Measurements from ENCODE around the gene KATNAL1. TPM values are rescaled to one million over a fixed set of nuclear protein-coding genes. Genes with fewer than 3 reads are reported as not detected.

The KATNAL1 gene
- total and polyA plus RNA-seq, 4 donors, result 6.3 to 43.8 (median 22.0) TPM

DNA sequence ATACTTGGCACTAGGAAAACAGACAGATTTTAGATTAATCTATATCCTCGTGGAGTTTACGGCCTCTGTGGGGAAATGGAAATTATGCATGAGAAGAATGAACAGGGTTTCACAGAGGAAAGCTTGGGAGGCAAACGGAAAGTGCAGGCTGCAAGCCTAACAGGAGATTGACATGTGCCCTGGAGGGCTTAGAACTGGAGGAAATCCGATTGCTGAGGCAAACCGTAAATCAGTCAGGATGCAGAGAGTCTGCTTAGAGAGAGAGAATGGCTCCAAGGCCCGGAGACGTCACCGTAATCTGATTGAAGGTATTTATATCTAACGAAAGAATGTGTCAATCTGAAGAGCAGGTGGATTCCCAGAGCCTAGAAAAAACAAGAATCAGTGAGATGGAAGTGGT, 143.2 kb downstream of the KATNAL1 start:
- Histone ChIP-seq H3K36me3 (ENCODE audit: control insufficient read depth in 1 of 2, insufficient read depth in 2 of 2, low read length in 1 of 2) (no peaks in the 10 kb centered on the region), H3K27ac (ENCODE audit: low read depth in 1 of 2, low read length in 2 of 2) (no peak overlapping the region), H3K4me1 (ENCODE audit: control insufficient read depth in 1 of 2, insufficient read depth in 2 of 2, low read length in 2 of 2) (no peaks in the 10 kb centered on the region), H3K27me3 (ENCODE audit: control insufficient read depth in 1 of 2, insufficient read depth in 2 of 2, low read length in 1 of 2) (no peaks in the 10 kb centered on the region), H3K4me3 (ENCODE audit: low read length in 2 of 2) (no peak overlapping the region), H3K9me3 (ENCODE audit: control insufficient read depth, low read length) (no peaks in the 10 kb centered on the region)
- DNase-seq, result no peak
- intact Hi-C loops (cut with DNase I), result no loop called here
- ATAC-seq (ENCODE audit: low FRiP score), result no peak
- WGBS, 2 donors, result 60% methylated on average over 9 of the region's 9 CpGs

DNA sequence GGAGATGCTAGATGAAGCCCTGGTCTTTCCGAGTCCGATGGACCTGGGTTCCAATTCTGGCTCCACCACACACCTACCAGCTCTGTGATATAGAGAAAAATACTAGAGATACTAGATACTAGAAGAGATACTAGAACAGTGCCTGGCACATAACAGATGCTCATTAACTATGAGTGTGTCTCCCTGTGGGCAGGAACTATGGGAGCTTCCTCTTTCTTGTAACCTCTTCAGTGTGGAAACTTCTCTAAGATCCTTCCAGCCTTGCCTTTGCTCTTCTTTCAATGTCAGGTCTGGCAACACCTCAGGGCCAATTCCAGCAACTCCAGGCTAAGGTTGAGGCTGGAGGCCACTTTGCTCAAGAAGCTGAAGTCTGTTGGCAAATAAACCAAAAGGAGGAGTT, 143.9 kb downstream of the KATNAL1 start:
- Histone ChIP-seq H3K27ac (ENCODE audit: low read depth in 1 of 2, low read length in 2 of 2) (no peak overlapping the region), H3K4me3 (ENCODE audit: low read length in 2 of 2) (no peak overlapping the region), H3K27me3 (ENCODE audit: control insufficient read depth in 1 of 2, insufficient read depth in 2 of 2, low read length in 1 of 2) (no peaks in the 10 kb centered on the region), H3K9me3 (ENCODE audit: control insufficient read depth, low read length) (no peaks in the 10 kb centered on the region), H3K36me3 (ENCODE audit: control insufficient read depth in 1 of 2, insufficient read depth in 2 of 2, low read length in 1 of 2) (no peaks in the 10 kb centered on the region), H3K4me1 (ENCODE audit: control insufficient read depth in 1 of 2, insufficient read depth in 2 of 2, low read length in 2 of 2) (no peaks in the 10 kb centered on the region)
- DNase-seq, result no peak
- intact Hi-C loops (cut with DNase I), result no loop called here
- no peak for ATAC-seq (ENCODE audit: low FRiP score)
- WGBS, 2 donors, result 97 to 100% methylated on average over 2 of the region's 2 CpGs

DNA sequence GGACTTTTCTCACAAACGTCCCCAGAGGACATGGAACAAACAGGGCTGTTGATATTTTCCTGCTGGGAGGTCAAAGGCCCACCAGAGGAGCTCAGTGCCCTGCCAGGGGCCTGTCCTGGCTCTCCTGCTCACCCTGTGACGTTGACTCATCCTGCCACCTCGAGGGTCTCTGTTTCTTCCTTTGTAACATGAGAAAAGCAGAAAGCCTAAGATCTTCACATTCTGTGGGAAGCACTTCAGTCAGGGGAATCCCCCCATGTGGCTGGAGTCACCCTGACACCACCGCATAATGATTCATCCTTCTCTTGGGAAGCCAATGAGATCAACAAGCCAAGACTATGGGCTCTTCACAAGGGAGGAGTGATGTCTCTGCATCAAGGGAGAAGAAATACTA, 147.9 kb downstream of the KATNAL1 start:
- DNase-seq (no peak), ATAC-seq (ENCODE audit: low FRiP score) (no peak)
- H3K4me3 ChIP-seq (ENCODE audit: low read length in 2 of 2), result no peak overlapping the region
- intact Hi-C loops (cut with DNase I), result no loop called here
- no peaks in the 10 kb centered on the region for H3K9me3 ChIP-seq (ENCODE audit: control insufficient read depth, low read length)
- no peaks in the 10 kb centered on the region for H3K36me3 ChIP-seq (ENCODE audit: control insufficient read depth in 1 of 2, insufficient read depth in 2 of 2, low read length in 1 of 2)
- H3K27ac ChIP-seq (ENCODE audit: low read depth in 1 of 2, low read length in 2 of 2), result no peak overlapping the region
- H3K4me1 ChIP-seq (ENCODE audit: control insufficient read depth in 1 of 2, insufficient read depth in 2 of 2, low read length in 2 of 2), result no peaks in the 10 kb centered on the region
- H3K27me3 ChIP-seq (ENCODE audit: control insufficient read depth in 1 of 2, insufficient read depth in 2 of 2, low read length in 1 of 2), result no peaks in the 10 kb centered on the region
- 40 to 50% methylated on average over 4 of the region's 4 CpGs for WGBS, 2 donors

DNA sequence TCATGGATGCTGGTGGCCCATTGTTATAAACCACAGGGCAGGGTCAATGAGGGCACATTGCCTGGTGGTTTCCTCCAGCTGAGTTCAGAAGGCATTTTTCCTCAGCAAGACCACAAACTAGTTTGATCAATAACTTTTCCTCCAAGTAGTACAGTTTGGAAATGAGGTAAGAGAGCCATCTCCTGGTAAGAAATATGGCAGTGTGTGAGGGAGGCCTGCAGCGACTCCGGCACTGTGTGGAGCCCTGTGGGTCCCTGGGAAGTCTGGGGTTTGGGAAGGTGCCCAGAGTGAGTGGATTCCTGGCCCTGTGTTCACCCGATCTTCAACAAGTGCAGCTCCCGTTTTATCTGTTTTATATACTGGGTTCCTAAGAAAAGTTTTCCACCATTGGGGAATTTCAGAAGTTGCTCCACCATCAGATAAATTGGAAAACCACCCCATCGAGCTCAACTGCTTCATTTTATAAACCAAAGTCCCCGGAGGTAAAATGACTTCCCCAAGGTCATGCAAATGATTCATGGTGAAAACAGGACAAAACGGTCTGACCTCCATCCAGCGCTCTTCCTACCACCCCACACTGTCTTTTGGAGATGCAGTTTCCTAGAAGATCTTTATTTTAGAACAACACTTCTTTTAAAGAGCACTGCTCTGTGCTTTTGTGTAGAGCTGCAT, 148.4 kb downstream of the KATNAL1 start:
- Histone ChIP-seq H3K27ac (ENCODE audit: low read depth in 1 of 2, low read length in 2 of 2) (no peak overlapping the region), H3K4me3 (ENCODE audit: low read length in 2 of 2) (no peak overlapping the region), H3K27me3 (ENCODE audit: control insufficient read depth in 1 of 2, insufficient read depth in 2 of 2, low read length in 1 of 2) (no peaks in the 10 kb centered on the region), H3K9me3 (ENCODE audit: control insufficient read depth, low read length) (no peaks in the 10 kb centered on the region), H3K4me1 (ENCODE audit: control insufficient read depth in 1 of 2, insufficient read depth in 2 of 2, low read length in 2 of 2) (no peaks in the 10 kb centered on the region), H3K36me3 (ENCODE audit: control insufficient read depth in 1 of 2, insufficient read depth in 2 of 2, low read length in 1 of 2) (no peaks in the 10 kb centered on the region)
- 80 to 82% methylated on average over 8 of the region's 8 CpGs for WGBS, 2 donors
- ATAC-seq (ENCODE audit: low FRiP score) (peak; percentile 54), DNase-seq (no peak)
- intact Hi-C loops (cut with DNase I), result no loop called here

DNA sequence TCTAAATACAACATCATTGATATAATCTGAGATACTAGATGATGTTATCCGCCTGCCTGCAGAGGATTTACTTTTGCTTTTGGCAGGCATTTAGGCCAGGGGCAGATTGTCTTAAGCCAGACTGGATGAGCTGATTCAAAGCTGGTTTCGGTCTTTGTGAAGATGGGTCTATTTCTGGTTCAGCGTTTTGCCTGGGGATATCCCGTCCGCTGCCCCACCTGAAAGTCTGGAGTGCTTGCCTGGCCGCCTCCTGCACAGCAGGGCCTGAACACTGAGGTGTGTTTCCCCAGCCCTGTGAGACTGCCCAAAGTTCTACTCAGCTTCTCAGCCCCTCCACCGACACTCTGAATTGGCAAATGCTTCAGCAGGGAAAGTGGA, 149.7 kb downstream of the KATNAL1 start:
- no peaks in the 10 kb centered on the region for H3K9me3 ChIP-seq (ENCODE audit: control insufficient read depth, low read length)
- no peak overlapping the region for H3K4me3 ChIP-seq (ENCODE audit: low read length in 2 of 2)
- intact Hi-C loops (cut with DNase I), result no loop called here
- no peaks in the 10 kb centered on the region for H3K4me1 ChIP-seq (ENCODE audit: control insufficient read depth in 1 of 2, insufficient read depth in 2 of 2, low read length in 2 of 2)
- no peak for ATAC-seq (ENCODE audit: low FRiP score)
- no peak overlapping the region for H3K27ac ChIP-seq (ENCODE audit: low read depth in 1 of 2, low read length in 2 of 2)
- no peak for DNase-seq
- no peaks in the 10 kb centered on the region for H3K36me3 ChIP-seq (ENCODE audit: control insufficient read depth in 1 of 2, insufficient read depth in 2 of 2, low read length in 1 of 2)
- 94 to 97% methylated on average over 7 of the region's 7 CpGs for WGBS, 2 donors
- no peaks in the 10 kb centered on the region for H3K27me3 ChIP-seq (ENCODE audit: control insufficient read depth in 1 of 2, insufficient read depth in 2 of 2, low read length in 1 of 2)

DNA sequence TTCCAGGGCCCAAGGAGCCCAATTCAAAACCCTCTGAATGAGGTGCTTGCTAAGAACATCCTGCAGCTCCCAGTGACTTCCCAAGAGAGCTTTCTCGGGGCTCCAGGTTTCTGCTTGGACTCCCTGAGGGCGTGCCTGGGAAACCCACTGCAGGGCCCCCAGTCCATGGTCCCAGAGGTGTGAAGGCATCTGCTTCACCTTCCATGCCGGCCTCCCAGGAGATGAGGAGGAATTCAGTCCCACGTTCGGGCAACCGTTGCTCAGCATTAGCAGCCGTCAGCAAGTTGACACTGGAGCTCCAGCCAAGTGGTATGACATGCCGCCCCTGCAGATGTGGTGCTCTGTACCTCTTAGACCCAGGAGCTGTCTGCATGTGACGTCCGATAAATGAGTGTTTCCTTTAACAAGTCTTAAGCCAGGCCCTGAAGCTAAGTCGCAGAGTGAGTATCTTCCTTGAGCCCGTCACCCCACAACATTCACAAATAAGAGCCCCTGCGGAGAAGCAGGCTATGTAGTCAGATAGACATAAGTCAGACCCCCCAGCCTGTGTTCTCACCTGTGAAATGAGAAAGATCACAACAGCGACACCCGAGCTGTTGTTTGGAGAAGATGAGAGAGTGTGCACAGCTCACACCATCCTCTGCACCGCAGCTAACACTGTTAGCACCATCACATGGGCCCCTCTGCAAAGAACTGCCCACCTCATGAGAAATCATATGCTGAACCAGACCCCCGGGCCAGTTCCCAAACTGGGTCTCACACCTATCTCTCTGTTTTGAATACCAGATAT, 150.3 kb downstream of the KATNAL1 start:
- WGBS, 2 donors, result 78 to 83% methylated on average over 17 of the region's 17 CpGs
- no peak overlapping the region for H3K27ac ChIP-seq (ENCODE audit: low read depth in 1 of 2, low read length in 2 of 2)
- ATAC-seq (ENCODE audit: low FRiP score) (no peak), DNase-seq (no peak)
- no peaks in the 10 kb centered on the region for H3K36me3 ChIP-seq (ENCODE audit: control insufficient read depth in 1 of 2, insufficient read depth in 2 of 2, low read length in 1 of 2)
- no peaks in the 10 kb centered on the region for H3K27me3 ChIP-seq (ENCODE audit: control insufficient read depth in 1 of 2, insufficient read depth in 2 of 2, low read length in 1 of 2)
- no peaks in the 10 kb centered on the region for H3K9me3 ChIP-seq (ENCODE audit: control insufficient read depth, low read length)
- no peak overlapping the region for H3K4me3 ChIP-seq (ENCODE audit: low read length in 2 of 2)
- intact Hi-C loops (cut with DNase I), result no loop called here
- H3K4me1 ChIP-seq (ENCODE audit: control insufficient read depth in 1 of 2, insufficient read depth in 2 of 2, low read length in 2 of 2), result no peaks in the 10 kb centered on the region

GRCh38 chr13:30156270-30156669, 151.1 kb downstream of the KATNAL1 start:
- Histone ChIP-seq H3K36me3 (ENCODE audit: control insufficient read depth in 1 of 2, insufficient read depth in 2 of 2, low read length in 1 of 2) (no peaks in the 10 kb centered on the region), H3K4me3 (ENCODE audit: low read length in 2 of 2) (no peak overlapping the region), H3K27ac (ENCODE audit: low read depth in 1 of 2, low read length in 2 of 2) (no peak overlapping the region), H3K4me1 (ENCODE audit: control insufficient read depth in 1 of 2, insufficient read depth in 2 of 2, low read length in 2 of 2) (no peaks in the 10 kb centered on the region), H3K9me3 (ENCODE audit: control insufficient read depth, low read length) (no peaks in the 10 kb centered on the region), H3K27me3 (ENCODE audit: control insufficient read depth in 1 of 2, insufficient read depth in 2 of 2, low read length in 1 of 2) (no peaks in the 10 kb centered on the region)
- intact Hi-C loops (cut with DNase I), result no loop called here
- no peak for DNase-seq
- ATAC-seq (ENCODE audit: low FRiP score), result no peak
- WGBS, 2 donors, result 85 to 88% methylated on average over 6 of the region's 6 CpGs

GRCh38 chr13:30154931-30155330, 152.4 kb downstream of the KATNAL1 start:
- 86 to 94% methylated on average over 10 of the region's 10 CpGs for WGBS, 2 donors
- ATAC-seq (ENCODE audit: low FRiP score), result no peak
- intact Hi-C loops (cut with DNase I), result no loop called here

DNA sequence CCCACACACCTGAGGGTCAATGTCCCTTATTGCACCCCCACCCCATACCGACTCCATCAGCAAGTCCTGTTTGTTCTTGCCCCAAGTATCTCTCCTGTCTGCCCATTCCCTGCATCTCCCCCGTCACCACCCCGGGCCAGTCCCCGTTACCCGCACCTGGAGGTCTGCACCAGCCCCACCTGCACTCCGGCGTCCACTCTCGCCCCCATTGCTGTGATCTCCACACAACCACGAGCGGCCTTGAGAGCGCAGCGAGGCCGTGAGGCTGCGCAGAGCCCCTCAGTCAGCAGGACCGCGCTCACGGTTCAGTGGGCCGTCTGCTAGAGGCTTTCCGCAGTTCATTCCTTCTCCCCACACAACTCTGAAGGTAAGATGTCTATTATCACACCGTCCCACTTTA, 152.8 kb downstream of the KATNAL1 start:
- Histone ChIP-seq H3K4me3 (ENCODE audit: low read length in 2 of 2) (no peak overlapping the region), H3K4me1 (ENCODE audit: control insufficient read depth in 1 of 2, insufficient read depth in 2 of 2, low read length in 2 of 2) (no peaks in the 10 kb centered on the region), H3K27ac (ENCODE audit: low read depth in 1 of 2, low read length in 2 of 2) (no peak overlapping the region), H3K9me3 (ENCODE audit: control insufficient read depth, low read length) (no peaks in the 10 kb centered on the region), H3K27me3 (ENCODE audit: control insufficient read depth in 1 of 2, insufficient read depth in 2 of 2, low read length in 1 of 2) (no peaks in the 10 kb centered on the region), H3K36me3 (ENCODE audit: control insufficient read depth in 1 of 2, insufficient read depth in 2 of 2, low read length in 1 of 2) (no peaks in the 10 kb centered on the region)
- DNase-seq (no peak), ATAC-seq (ENCODE audit: low FRiP score) (no peak)
- intact Hi-C loops (cut with DNase I), result no loop called here
- WGBS, 2 donors, result 92% methylated on average over 20 of the region's 20 CpGs

More at GRCh38 chr13:30154931-30155330, 152.4 kb downstream of the KATNAL1 start:
- Histone ChIP-seq H3K36me3 (ENCODE audit: control insufficient read depth in 1 of 2, insufficient read depth in 2 of 2, low read length in 1 of 2) (no peaks in the 10 kb centered on the region), H3K4me3 (ENCODE audit: low read length in 2 of 2) (no peak overlapping the region), H3K9me3 (ENCODE audit: control insufficient read depth, low read length) (no peaks in the 10 kb centered on the region), H3K27ac (ENCODE audit: low read depth in 1 of 2, low read length in 2 of 2) (no peak overlapping the region), H3K4me1 (ENCODE audit: control insufficient read depth in 1 of 2, insufficient read depth in 2 of 2, low read length in 2 of 2) (no peaks in the 10 kb centered on the region), H3K27me3 (ENCODE audit: control insufficient read depth in 1 of 2, insufficient read depth in 2 of 2, low read length in 1 of 2) (no peaks in the 10 kb centered on the region)
- no peak for DNase-seq

All from aorta (tissue), 5 donors.